ENCODE measurements around the gene RASSF1.

RASSF1 gene

GRCh38 chr3:50303013-50303815 lies 37.4 kb downstream of the RASSF1 start, which contains the start of gene HYAL1:
Gene HYAL1, minus strand, starts transcription at chr3:50303574. Its CDS starts 618 bp downstream, at chr3:50302956.
- in situ Hi-C loops (cut with MboI; ENCODE audit: low sequenced_read_pairs) = no loop called here

GRCh38 chr3:50302095-50303012 lies 38.3 kb downstream of the RASSF1 start:
- in situ Hi-C loops (cut with MboI; ENCODE audit: low sequenced_read_pairs) = no loop called here

- in situ Hi-C loops (cut with MboI; ENCODE audit: low sequenced_read_pairs) = no loop called here
Observed at GRCh38 chr3:50300681-50301254, 39.9 kb downstream of the RASSF1 start.

GRCh38 chr3:50299929-50300680 lies 40.5 kb downstream of the RASSF1 start:
- in situ Hi-C loops (cut with MboI; ENCODE audit: low sequenced_read_pairs) = no loop called here

- in situ Hi-C loops (cut with MboI; ENCODE audit: low sequenced_read_pairs) = no loop called here
Observed at GRCh38 chr3:50299638-50299928, 41.1 kb downstream of the RASSF1 start.

- in situ Hi-C loops (cut with MboI; ENCODE audit: low sequenced_read_pairs) = no loop called here
Observed at GRCh38 chr3:50298836-50299637, 41.6 kb downstream of the RASSF1 start, which contains the start of the genes HYAL3 and NAA80. Gene HYAL3, minus strand, starts transcription at chr3:50299405. Its CDS starts 3,803 bp downstream, at chr3:50295602. Gene NAA80, minus strand, starts transcription at chr3:50299405. Its CDS starts 1,942 bp downstream, at chr3:50297463.

- in situ Hi-C loops (cut with MboI; ENCODE audit: low sequenced_read_pairs) = no loop called here
Observed at GRCh38 chr3:50297896-50298725, 42.5 kb downstream of the RASSF1 start.

GRCh38 chr3:50297384-50297775 lies 43.3 kb downstream of the RASSF1 start:
- in situ Hi-C loops (cut with MboI; ENCODE audit: low sequenced_read_pairs) = no loop called here

- in situ Hi-C loops (cut with MboI; ENCODE audit: low sequenced_read_pairs) = no loop called here
Observed at GRCh38 chr3:50296721-50297383, 43.8 kb downstream of the RASSF1 start.

GRCh38 chr3:50295553-50296431 lies 44.8 kb downstream of the RASSF1 start:
- in situ Hi-C loops (cut with MboI; ENCODE audit: low sequenced_read_pairs) = no loop called here

- in situ Hi-C loops (cut with MboI; ENCODE audit: low sequenced_read_pairs) = no loop called here
Observed at GRCh38 chr3:50294492-50295403, 45.9 kb downstream of the RASSF1 start.

- in situ Hi-C loops (cut with MboI; ENCODE audit: low sequenced_read_pairs) = no loop called here
Observed at GRCh38 chr3:50294089-50294488, 46.5 kb downstream of the RASSF1 start.

GRCh38 chr3:50293079-50293801 lies 47.4 kb downstream of the RASSF1 start:
- in situ Hi-C loops (cut with MboI; ENCODE audit: low sequenced_read_pairs) = no loop called here

- in situ Hi-C loops (cut with MboI; ENCODE audit: low sequenced_read_pairs) = no loop called here
Observed at GRCh38 chr3:50292159-50293078, 48.2 kb downstream of the RASSF1 start, which contains the start of gene IFRD2. Gene IFRD2, minus strand, starts transcription at chr3:50292429. Its CDS starts 155 bp downstream, at chr3:50292274.
